ENCODE measurements around the gene RASGRF2. TPM values are rescaled to one million over a fixed set of nuclear protein-coding genes. Genes with fewer than 3 reads are reported as not detected.
"Not testable (repeated sequence)": the region's sequence is repeated elsewhere in the genome, so short reads cannot be mapped to it uniquely, and the experiment has no call there.

Gene RASGRF2
- polyA plus RNA-seq, 3 donors = 1.8 to 2.4 (median 2.1) TPM

GRCh38 chr5:81270394-81271027 lies 310.3 kb downstream of the RASGRF2 start:
- not testable (repeated sequence) for DNase-seq (ENCODE audit: extremely low read depth in 1 of 11, low read depth in 9 of 11, low spot score in 4 of 11)

Measured in renal cortex interstitium (tissue), 11 donors.